HG03060 (cell line): ENCODE data around the gene ZFAND3.
"Not testable (repeated sequence)": the region's sequence is repeated elsewhere in the genome, so short reads cannot be mapped to it uniquely, and the experiment has no call there.

Experiments
- ATAC-seq: cut with Tn5 transposase; IDR thresholded peaks from one replicate; pipeline ENCODE4 v1.9.1; 2021; ENCODE audit warnings: low read depth, moderate number of reproducible peaks; ENCODE audit not compliant: unreplicated experiment

ZFAND3 gene

DNA sequence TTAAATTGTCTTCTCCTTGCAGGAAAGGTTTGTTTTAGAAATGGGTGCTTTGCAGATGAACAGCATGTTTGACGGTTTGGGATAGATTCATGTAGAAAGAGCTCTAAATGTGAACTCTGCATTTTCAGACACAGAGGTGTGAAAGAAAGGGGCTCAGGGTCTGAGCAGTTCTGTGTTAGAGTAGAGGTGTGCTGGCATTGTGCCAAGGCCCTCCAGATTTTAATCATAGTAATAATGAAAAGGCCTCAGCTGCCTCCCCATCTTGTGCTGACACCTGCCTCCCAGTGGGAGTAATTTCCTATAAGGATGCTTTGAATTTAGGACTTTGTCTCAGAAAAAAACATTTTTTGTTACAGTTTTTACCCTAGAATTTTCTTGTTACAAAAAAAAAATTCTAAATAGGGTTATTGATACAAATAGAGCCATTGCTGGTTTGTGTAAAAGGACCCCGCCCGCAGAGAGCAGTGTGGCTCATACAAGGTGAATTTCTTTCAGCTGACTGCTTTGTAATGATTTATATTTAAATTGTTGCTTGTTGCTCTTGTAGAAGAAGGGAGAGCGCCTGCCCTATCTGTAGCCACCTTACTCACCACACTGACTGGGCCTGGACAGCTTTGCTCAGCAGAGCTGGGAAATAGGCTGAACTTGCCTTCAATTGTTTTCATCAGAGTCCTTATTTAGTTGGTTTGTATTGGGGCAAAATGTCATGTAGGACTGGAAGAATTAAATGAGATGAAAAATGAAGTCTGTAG lies 294.5 kb downstream of the ZFAND3 start:
- ATAC-seq, result no peak

DNA sequence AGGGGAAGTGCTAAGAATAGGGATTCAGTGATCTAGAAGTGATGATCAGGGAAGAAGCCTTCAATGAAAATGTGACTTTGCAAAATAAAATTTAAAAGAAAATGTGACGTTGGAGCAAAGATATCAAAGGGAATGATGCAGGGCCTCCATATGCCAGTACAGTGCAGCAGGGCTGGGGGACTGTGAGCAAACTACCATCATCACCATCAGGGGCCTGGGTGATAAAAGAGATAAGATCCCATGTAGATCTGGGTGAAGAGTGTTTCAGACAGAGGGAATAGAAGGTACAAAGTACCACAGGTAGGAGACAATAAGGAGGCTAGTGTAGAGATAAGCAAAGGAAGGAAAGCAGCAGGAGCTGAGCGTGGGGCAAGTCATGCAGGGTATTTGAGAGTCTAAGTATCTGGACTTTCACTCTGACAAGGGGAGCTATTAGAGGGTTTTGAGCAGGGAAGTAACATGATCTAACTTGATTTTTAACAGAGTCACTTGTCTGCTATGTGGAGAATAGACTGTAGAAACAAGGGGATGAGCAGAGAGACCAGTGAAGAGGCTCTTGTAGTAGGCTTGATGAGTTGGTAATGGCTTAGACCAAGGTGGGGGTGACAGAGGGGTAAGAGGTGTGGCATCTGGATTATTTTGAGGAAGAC lies 295.6 kb downstream of the ZFAND3 start:
- no peak for ATAC-seq

DNA sequence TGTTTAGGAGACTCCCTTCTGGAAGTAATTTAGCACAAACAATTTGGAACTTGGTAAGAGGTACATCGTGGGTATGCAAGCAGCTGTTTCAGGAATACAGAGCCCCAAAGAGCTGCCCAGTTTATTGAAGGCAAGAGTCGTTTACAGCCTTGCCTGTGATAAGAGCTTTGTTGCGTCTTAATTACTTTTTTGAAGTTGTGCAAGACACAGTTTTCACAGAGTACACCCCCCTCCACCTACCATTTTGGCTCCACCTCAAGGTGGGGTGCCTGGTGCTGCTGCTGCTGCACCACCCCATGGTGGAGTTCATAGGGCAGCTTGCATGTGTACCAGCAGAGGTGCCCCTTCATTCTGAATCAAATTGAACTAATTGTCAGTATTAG lies 296.1 kb downstream of the ZFAND3 start:
- no peak for ATAC-seq

DNA sequence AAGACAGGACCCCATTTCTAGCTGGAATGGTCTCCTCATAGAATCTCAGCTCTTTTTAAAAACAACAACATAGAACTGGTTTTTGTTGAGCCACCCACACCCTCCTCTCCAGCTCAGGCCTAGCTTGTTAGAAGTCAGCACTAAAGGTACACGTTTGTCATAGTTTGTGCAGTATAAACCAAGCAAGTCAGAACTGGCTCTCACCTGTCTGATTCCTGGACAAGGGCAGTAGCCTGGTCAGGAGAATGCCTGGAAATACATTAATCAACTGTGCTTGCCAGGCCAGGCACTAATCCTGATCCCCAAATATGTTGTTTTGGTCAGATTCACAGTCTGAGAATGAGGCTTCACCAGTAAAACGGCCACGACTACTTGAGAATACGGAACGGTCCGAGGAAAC lies 296.7 kb downstream of the ZFAND3 start:
- no peak for ATAC-seq

DNA sequence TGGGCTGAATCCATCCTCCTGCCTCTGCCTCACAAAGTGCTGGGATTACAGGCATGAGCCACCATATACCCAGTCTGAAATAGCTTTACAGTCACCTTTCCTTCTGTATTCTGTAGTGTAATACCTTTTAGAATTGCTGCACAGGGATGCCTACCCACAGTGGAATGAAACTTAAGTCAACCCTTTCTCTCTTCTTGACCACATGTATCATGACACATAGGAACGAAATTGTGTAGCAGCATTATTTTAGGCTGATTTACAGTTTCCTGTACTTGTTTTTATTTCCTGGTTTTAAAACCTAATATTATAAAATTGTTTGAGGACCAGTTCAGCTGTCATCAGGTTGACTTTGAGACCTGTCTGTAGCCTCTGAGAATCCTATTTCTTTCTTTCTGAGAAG lies 297.8 kb downstream of the ZFAND3 start:
- ATAC-seq, result no peak

DNA sequence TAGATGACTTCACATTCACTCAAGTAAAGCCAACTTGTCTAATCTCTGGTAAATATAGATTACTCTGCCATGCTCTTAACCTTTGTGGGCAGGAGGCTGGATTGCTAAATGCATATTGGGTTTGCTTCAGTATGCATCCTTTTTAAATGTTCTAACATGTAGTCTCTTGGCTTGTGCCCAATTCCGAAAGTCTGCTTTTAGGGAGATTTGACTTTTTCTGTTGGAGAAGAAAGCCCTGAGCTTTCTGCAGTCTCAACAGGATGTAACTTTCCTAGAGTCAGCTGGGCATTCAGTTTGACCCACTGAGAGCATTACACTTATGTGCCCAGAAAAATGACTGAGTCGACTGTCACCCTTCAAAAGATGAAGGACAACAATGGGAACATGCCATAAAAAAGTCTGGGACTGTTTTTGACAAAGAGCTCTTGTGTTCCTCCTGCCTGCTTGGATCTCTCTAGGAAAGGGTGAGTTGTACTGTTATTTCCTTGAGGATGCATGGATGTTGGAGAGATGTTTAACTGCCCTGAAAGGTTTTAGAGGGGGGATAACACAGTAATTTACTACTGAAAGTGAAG lies 299.4 kb downstream of the ZFAND3 start:
- no peak for ATAC-seq

DNA sequence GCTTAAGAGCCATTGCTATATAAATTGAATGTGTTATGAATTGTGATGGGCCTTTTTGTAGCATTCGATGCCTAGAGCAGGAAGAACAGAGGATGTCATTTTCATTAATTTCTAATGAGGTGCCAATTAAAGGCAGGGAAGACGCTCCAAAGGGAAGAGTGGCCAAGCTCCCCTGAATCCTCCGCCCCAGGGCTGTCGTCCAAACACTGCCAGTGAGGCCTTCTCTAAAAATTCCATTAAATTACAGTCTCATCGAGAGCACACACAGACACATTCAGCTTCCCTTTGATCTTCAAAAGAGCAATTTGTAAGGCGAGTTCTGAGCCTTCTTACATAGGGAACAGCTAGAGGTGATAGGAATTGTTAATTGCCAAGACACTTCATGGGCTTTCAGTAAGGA lies 300.0 kb downstream of the ZFAND3 start:
- no peak for ATAC-seq

DNA sequence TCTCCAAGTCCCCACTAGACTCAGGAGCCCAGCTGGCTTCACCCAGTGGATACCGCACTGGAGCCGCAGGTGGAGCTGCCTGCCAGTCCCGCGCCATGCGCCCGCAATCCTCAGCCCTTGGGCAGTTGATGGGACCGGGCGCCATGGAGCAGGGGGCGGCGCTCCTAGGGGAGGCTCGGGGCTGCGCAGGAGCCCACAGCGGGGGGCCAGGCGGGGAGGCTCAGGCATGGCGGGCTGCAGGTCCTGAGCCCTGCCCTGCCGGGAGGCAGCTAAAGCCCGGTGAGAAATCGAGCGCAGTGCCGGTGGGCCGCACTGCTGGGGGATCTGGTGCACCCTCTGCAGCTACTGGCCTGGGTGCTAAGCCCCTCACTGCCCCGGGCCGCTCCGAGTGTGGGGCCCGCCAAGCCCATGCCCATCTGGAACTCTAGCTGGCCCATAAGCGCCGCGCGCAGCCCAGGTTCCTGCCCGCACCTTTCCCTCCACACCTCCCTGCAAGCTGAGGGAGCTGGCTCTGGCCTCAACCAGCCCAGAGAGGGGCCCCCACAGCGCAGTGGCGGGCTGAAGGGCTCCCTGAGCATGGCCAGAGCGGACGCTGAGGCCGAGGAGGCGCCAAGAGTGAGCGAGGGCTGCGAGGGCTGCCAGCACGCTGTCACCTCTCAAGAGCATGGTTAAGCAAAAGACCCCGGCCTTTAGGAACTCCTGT lies 304.8 kb downstream of the ZFAND3 start:
- not testable (repeated sequence) for ATAC-seq

DNA sequence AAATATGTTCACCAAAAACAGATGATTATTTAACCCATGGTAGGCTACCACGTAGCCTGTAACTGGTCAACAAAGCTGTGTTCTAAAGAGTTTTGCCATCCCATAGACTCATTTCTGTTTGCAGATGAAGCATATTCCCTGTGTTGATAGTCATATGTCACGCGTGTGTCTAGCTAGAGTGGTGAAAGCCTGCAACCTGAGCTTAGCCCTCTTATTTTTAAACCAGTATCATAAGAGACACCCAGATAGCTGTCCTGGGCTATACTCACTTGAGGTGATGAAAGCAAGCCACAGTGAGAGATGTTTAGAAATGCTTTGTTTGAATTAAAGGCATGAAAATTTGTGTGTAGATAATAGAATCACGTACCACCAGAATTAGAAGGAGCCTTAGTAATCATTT lies 307.8 kb downstream of the ZFAND3 start:
- no peak for ATAC-seq

DNA sequence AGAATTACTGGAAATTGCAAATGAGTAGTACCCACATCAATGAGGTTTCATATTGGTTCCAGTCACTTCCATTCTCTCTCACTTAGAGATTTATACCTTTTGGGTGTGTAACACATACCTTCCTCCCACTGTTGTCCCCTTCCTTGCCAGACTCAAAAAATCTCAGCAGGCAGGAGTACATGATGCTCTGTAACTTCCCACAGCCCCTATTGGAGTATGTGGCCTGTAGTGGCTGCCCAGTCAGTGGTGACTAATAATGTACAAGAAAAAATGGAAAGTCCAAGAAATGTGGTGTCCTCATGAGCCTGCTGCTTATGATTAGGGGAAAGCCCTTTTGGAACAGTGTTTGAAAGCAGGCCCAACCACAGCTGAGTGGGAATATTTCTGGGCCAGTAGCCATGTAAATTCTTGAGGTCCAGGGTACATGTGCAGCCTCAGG lies 312.0 kb downstream of the ZFAND3 start:
- no peak for ATAC-seq

DNA sequence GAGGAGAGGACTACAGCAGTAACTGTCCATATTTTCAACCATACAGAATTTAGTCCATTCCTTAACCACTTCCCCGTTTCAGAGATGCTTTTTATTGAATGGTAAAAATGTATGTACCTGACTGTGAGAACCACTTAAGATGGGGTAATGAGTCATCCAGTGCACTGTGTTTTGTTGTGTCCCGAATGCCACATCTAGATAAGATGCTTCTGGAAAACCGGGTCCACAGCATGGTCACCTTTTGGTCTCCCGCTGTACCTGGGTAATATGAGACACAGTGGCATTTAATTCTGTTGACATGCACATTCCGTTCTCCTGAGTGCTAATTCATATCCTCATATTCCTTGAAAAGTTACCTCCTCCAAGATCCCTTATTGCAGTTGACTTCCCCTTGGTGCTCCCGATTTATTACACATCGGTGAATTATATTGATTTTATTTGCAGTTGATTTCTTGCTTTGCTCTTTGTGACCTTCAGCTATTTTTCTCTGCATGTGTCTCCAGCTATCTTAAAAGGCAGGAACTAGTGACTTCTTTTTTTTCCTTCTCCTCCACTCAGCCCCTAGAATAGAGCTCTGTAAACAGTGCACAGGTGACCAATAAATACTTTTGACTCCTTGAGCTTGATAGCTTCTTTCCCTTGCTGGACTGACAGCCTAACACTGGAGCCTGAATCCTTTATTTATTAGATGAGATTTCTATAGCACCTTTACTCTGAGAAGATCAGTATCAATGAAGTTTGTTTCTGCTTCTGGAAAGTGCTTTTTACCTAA lies 314.6 kb downstream of the ZFAND3 start:
- no peak for ATAC-seq

DNA sequence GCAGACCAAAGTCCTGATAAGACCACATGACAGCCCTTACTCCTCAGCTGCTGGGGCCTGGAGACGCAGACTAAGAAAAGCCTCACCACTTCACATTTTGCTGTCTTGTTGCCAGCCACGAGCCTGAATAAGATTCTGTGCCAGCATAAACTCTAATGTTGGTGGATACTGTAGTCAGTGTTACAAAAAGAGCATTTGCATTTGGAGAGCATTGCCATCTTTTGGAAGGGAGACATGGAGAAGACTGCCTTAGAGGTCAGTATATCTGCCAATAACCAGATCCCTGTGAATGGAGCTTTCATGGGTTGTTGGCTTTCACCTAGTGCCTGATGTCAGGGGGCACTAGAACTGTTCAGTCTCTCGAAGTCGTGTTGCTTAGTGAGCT lies 315.2 kb downstream of the ZFAND3 start:
- ATAC-seq, result no peak

DNA sequence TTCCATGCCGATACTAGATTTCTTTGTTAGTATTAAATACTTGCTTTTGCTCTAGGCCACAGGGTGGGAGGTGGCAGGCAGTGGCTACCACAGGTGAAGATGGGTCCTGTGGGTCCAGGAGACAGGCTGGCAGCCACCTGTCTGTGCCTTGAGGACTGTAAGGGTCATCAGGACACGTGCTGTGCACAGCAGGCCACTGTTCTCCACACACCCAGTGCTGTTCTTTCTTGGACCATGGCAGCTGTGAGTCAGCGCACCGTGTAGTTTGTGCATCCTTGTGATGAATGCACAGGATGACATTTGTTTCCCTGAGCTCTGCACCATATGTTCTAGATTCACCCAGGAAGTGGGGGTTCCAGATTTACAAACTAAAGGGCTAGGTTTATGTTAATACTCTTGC lies 317.0 kb downstream of the ZFAND3 start:
- ATAC-seq, result no peak

DNA sequence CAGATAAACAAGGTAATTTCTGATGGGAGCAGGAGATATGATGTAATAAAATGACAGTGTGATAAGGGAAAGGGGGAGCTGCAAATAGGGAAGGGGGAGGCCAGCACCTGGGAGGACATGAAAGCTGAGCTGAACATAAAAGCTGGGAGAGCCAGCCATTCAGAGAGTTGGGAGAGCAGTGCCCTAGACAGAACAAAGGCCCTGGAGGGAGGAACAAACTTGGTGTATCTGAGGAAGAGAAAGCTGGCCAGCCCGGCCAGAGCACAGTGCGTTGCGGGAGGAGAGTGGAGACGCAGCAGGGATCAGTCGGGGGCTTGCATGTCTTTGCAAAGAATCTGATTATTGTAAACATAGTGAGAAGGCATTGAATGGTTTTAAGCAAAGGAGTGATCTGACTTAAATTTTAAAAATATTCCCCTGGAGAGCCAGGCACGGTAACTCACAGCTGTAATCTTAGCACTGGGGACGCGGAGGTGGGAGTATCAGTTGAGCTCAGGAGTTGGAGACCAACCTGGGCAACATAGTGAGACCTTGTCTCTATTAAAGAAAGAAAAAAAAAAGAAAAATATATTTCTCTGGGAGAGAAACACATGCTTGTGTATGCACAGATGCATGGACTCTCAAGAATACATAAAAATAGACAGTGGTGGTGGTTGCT lies 318.2 kb downstream of the ZFAND3 start:
- ATAC-seq, result no peak

DNA sequence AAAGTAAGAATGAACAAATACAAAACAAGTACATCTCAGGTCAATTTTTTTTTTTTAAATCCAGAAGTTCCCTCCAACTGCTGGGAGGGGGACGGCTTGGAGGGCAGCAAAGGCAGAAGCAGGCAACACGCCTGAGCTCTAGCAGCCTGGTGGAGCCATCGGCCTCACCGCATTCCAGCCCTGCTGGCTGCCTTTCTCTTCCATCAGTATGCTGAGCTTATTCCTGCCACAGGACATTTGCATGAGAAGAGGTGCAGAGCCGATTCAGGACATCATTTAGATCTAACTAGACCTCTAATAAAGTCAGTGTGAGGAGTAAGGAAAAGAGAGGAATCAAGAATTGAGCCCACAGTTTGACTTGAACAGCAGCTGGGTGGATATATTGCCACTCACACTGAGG lies 318.8 kb downstream of the ZFAND3 start:
- ATAC-seq, result no peak

DNA sequence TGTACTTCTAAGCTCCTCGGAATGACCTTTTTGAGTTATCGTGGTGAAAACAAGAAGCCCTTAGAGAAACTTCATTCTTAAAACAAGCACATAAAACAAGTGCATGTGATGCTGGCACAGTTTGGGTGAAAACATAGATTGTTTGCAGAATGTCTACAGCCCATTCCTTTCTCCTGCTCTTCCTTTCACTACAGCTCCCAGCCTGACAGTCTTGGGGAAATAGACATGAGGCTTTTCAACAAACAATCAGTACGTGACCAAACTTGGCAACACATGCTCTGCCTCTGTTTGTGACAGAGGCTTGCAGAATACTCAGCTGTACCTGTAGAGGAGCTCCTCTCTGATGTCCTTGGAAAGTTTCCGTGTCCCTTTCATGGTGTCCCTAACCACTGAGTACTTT lies 321.6 kb downstream of the ZFAND3 start:
- ATAC-seq, result no peak

DNA sequence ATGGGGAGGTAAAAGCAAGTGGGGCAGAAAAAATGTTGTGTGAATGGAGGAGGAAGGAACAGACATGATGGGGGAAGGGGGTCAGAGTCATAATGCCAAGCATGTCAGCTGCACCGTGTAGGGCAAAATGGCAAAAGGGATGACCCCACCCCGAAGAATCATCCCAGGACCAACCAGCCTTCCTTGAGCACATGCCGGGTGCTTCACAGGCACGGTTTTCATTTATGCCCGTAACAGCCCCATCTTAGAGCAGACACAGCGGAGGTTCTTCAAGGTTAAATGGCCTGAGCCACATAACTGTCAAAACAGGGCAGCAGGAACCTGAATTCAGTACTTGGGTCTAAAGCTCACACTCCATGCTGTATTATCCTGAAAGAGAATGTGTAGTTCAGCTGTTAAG lies 322.2 kb downstream of the ZFAND3 start:
- no peak for ATAC-seq

DNA sequence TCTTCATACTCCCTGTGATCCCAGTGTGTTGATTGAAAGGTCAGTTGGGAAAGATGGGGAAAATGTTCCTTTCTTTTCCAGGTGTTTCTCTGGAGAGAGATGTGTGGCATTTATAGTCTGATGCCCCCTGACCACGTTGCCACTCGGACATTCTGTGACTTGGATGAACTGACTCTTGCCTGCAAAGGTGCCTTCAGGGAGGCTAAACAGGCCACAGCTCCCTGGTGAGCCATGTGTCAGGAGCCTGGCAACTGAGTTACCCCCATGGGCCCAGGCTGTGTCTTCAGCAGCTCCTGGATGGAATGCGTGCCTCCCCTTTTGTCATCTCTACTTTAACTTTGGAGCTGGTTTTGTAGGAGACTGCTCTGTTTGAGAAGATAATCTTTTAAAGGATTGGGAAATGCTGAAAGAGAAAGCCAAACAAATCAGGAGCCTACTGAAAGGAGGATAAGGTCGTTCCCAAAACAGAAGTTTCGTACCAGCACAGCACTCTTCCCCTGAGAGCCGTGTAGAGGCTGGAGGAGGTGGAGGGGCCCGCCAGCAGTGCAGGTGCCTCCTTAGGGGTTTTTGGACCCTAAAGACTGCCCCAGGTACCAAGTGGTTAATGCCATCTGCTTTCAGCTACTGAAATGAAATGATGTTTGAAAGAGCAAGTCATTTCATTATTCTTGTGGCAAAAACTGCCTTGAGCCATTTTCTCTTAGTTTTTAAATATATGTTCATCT lies 322.8 kb downstream of the ZFAND3 start:
- ATAC-seq, result no peak
